SU-DHL-6 (cell line): ENCODE results near the gene DMRT1.

Experiments
- H2AFZ ChIP-seq: fragments of 200-600 bp; sonication (generic); 2 replicates; pipeline ENCODE4 v1.6.1; 2014; ENCODE audit warnings: low read depth, mild to moderate bottlenecking, moderate library complexity, mixed read lengths, antibody characterized with exemption, low read length; ENCODE audit not compliant: severe bottlenecking
- H3F3A ChIP-seq: fragments of 200-600 bp; shearing (Covaris generic); 2 replicates; pipeline ENCODE4 v1.6.0; 2016; ENCODE audit warnings: antibody characterized with exemption, mild to moderate bottlenecking; ENCODE audit not compliant: insufficient read depth
- H3K27ac ChIP-seq: fragments of 200-600 bp; sonication (generic); 2 replicates; pipeline ENCODE4 v1.5.1; 2016; ENCODE audit warnings: low read depth, mild to moderate bottlenecking, low read length, moderate library complexity, mixed read lengths
- H3K27me3 ChIP-seq: fragments of 200-600 bp; sonication (generic), shearing (Covaris generic); 2 replicates; pipeline ENCODE4 v1.6.0; 2014; ENCODE audit warnings: mild to moderate bottlenecking, low read length
- H3K36me3 ChIP-seq: fragments of 200-600 bp; sonication (generic); 2 replicates; pipeline ENCODE4 v1.6.1; 2014; ENCODE audit warnings: mild to moderate bottlenecking, low read length, mixed read lengths
- H3K4me2 ChIP-seq: fragments of 300-600, 200-600 bp; shearing (Covaris generic), sonication (generic); 2 replicates; pipeline ENCODE4 v1.6.0; 2014; ENCODE audit warnings: low read length, low read depth, mild to moderate bottlenecking; ENCODE audit not compliant: poor library complexity, severe bottlenecking
- H3K4me3 ChIP-seq: fragments of 200-600 bp; sonication (generic); 2 replicates; pipeline ENCODE4 v1.5.1; 2014; ENCODE audit warnings: antibody characterized with exemption, low read length, mild to moderate bottlenecking, mixed read lengths; ENCODE audit not compliant: insufficient read depth, poor library complexity, severe bottlenecking
- H3K79me2 ChIP-seq: fragments of 200-600 bp; sonication (generic); 2 replicates; pipeline ENCODE4 v1.6.1; 2014; ENCODE audit warnings: mild to moderate bottlenecking, low read length, moderate library complexity; ENCODE audit not compliant: insufficient read depth
- H3K9ac ChIP-seq: fragments of 200-600 bp; sonication (generic); 2 replicates; pipeline ENCODE4 v1.7.0; 2014; ENCODE audit warnings: mild to moderate bottlenecking, low read length
- H3K9me2 ChIP-seq: fragments of 200-600 bp; sonication (generic); replicated peaks from 2 replicates; pipeline ENCODE4 v1.6.1; 2014; ENCODE audit warnings: low read length; ENCODE audit not compliant: insufficient read depth
- H3K9me3 ChIP-seq: fragments of 200-600 bp; sonication (generic); 2 replicates; pipeline ENCODE4 v1.6.1; 2014; ENCODE audit warnings: low read length, mixed read lengths; ENCODE audit not compliant: insufficient read depth
- H4K20me1 ChIP-seq: fragments of 200-600 bp; sonication (generic); 2 replicates; pipeline ENCODE4 v1.6.1; 2014; ENCODE audit warnings: low read depth, mild to moderate bottlenecking, antibody characterized with exemption, low read length, moderate library complexity, mixed read lengths
- EZH2phosphoT487 ChIP-seq: fragments of 200-600 bp; sonication (generic), shearing (Covaris generic); conservative IDR thresholded peaks from 2 replicates; pipeline ENCODE4 v1.6.1; 2018; ENCODE audit warnings: mild to moderate bottlenecking, antibody characterized with exemption, low read length, moderate library complexity, mixed read lengths
- TF ChIP-seq, protein P1 (sequence below): fragments of 200-600 bp; sonication (generic); IDR thresholded peaks from one replicate; pipeline ENCODE4 v1.5.1; 2017; ENCODE audit warnings: antibody characterized with exemption, mild to moderate bottlenecking, low read length, moderate library complexity; ENCODE audit not compliant: insufficient read depth, poor library complexity, severe bottlenecking

DMRT1 gene

DNA sequence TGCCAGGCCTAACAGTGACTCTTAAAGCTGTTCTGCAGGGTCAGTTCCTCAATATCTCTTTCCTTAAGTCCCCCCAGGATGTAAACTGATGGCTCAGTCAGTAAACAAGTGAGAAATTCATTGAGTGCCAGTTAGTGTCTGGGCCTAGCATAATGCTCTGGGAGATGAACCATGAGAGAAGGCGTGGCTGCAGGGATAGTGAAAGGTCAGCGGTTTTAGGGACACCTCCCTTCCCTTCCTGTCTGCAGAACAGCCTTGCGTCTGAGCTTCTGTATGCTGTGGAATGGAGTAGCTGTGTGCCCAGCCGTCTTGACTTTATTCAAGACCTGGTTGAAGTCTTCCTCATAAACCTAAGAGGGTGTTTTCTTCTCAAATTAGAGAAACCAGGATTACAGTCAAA, 88.2 kb downstream of the DMRT1 start:
- H3K27me3 ChIP-seq = no peaks in the 10 kb centered on the region
- H3F3A ChIP-seq = no peaks in the 10 kb centered on the region
- no peak for TF ChIP-seq EZH2phosphoT487
- TF ChIP-seq, protein P1, sequence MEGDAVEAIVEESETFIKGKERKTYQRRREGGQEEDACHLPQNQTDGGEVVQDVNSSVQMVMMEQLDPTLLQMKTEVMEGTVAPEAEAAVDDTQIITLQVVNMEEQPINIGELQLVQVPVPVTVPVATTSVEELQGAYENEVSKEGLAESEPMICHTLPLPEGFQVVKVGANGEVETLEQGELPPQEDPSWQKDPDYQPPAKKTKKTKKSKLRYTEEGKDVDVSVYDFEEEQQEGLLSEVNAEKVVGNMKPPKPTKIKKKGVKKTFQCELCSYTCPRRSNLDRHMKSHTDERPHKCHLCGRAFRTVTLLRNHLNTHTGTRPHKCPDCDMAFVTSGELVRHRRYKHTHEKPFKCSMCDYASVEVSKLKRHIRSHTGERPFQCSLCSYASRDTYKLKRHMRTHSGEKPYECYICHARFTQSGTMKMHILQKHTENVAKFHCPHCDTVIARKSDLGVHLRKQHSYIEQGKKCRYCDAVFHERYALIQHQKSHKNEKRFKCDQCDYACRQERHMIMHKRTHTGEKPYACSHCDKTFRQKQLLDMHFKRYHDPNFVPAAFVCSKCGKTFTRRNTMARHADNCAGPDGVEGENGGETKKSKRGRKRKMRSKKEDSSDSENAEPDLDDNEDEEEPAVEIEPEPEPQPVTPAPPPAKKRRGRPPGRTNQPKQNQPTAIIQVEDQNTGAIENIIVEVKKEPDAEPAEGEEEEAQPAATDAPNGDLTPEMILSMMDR = no peak
- H2AFZ ChIP-seq = no peak overlapping the region
- H3K27ac ChIP-seq = no peak overlapping the region
- H3K79me2 ChIP-seq = no peaks in the 10 kb centered on the region
- no peaks in the 10 kb centered on the region for H3K9me2 ChIP-seq
- H3K36me3 ChIP-seq = no peaks in the 10 kb centered on the region
- H3K4me3 ChIP-seq = no peak overlapping the region
- no peak overlapping the region for H3K9ac ChIP-seq
- H4K20me1 ChIP-seq = no peaks in the 10 kb centered on the region
- no peak overlapping the region for H3K4me2 ChIP-seq
- H3K9me3 ChIP-seq = no peaks in the 10 kb centered on the region

DNA sequence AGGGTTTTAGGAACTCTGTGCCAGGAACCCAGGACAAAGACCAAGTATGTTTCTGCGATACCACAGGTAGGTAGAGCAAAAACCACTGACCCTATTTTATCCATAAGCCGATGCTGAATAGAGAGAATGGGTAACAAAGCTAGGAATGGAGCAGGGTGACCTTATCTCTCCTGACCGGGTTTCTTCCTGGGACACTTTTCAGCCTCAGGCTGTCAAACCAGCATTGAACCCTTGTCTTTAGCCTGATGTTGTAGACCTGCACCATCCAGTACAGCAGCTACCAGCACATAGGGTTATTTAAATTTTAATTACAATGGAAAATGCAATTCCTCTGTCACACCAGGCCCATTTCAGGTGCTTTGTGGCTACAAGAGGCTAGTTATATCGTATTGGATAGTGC, 91.9 kb downstream of the DMRT1 start:
- Histone ChIP-seq H3K4me3 (no peak overlapping the region), H3K4me2 (no peak overlapping the region), H3F3A (no peaks in the 10 kb centered on the region), H2AFZ (no peak overlapping the region), H3K27ac (no peak overlapping the region), H3K9ac (no peak overlapping the region), H4K20me1 (no peaks in the 10 kb centered on the region), H3K79me2 (no peaks in the 10 kb centered on the region), H3K27me3 (no peaks in the 10 kb centered on the region), H3K36me3 (no peaks in the 10 kb centered on the region), H3K9me2 (no peaks in the 10 kb centered on the region), H3K9me3 (no peaks in the 10 kb centered on the region)
- TF ChIP-seq EZH2phosphoT487 = no peak
- TF ChIP-seq, protein P1 = no peak

DNA sequence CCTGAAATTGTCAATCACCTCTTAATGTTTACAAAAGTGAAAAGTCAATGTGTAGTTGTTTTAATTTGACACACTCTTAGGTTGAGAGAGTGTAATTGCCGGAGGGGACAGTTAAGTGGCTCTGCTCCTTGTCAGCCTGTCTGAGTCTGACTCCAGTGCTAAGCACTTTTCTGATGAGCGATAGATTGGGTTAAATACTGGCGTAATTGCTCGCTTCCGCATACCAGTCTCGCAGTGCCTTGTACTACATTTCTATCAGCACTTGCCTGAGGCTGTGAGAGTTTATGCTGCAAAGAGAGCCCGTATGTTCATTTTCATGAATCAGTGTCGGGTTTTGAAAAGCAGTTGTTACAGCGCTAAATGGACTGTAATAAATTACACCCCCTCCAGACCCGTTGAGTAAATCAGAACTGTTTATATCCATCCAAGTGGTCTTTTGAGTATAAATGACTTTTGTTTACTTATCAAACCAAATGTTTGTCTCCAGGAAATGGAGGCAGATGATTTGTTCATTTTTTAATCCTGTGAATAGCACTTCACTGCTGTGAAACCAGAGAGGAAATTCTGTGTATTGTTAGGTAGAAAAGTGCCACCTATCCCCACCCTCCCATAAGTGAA, 94.0 kb downstream of the DMRT1 start:
- H3K27me3 ChIP-seq = no peaks in the 10 kb centered on the region
- H2AFZ ChIP-seq = no peak overlapping the region
- H4K20me1 ChIP-seq = no peaks in the 10 kb centered on the region
- TF ChIP-seq, protein P1 = no peak
- no peak for TF ChIP-seq EZH2phosphoT487
- H3F3A ChIP-seq = no peaks in the 10 kb centered on the region
- no peak overlapping the region for H3K4me3 ChIP-seq
- no peak overlapping the region for H3K9ac ChIP-seq
- H3K79me2 ChIP-seq = no peaks in the 10 kb centered on the region
- H3K4me2 ChIP-seq = no peak overlapping the region
- no peaks in the 10 kb centered on the region for H3K9me2 ChIP-seq
- no peak overlapping the region for H3K27ac ChIP-seq
- no peaks in the 10 kb centered on the region for H3K36me3 ChIP-seq
- H3K9me3 ChIP-seq = no peaks in the 10 kb centered on the region
